IMR-90 (cell line): Measurements from ENCODE around the gene RIC8B. TPM values are rescaled to one million over a fixed set of nuclear protein-coding genes. Genes with fewer than 3 reads are reported as not detected.

ENCODE experiments used
- ATAC-seq: fragments of 200-7000 bp; cut with Tn5 transposase; 2 replicates; pipeline ENCODE4 v1.9.1; 2020; ENCODE audit warnings: low read depth, mild to moderate bottlenecking, moderate library complexity
- BruUV-seq: library from RNA; stranded (reverse); fragments of 400-500 nt; replicated peaks from 2 replicates; lab custom pipeline; 2021; lab: Mats Ljungman, UMichigan
- CTCF ChIA-PET: fragments of 300-600 bp; formaldehyde crosslinking; extraction: SDS; loops from one replicate; lab custom pipeline; 2021; ENCODE audit warnings: antibody characterized with exemption; lab: Yijun Ruan, JAX
- POLR2A ChIA-PET: fragments of 300-600 bp; sonication (Branson Sonifier 250); formaldehyde crosslinking; loops from one replicate; lab custom pipeline; 2022; ENCODE audit warnings: antibody characterized with exemption; ENCODE audit not compliant: unreplicated experiment; lab: Charles Lee
- DNase-seq: peaks from one replicate; pipeline ENCODE4 v3.0.0; 2013
- H2AFZ ChIP-seq: replicated peaks from 2 replicates; pipeline ENCODE3; 2013; ENCODE audit warnings: low read length, mild to moderate bottlenecking; ENCODE audit not compliant: poor library complexity
- H2AK5ac ChIP-seq: 2 replicates; pipeline ENCODE4 v1.6.1; 2013; ENCODE audit warnings: low read depth, low read length, inconsistent platforms
- H2AK9ac ChIP-seq: replicated peaks from 2 replicates; pipeline ENCODE3; 2013; ENCODE audit warnings: mild to moderate bottlenecking, low read depth, low read length, moderate library complexity; ENCODE audit not compliant: poor library complexity
- H2BK120ac ChIP-seq: 2 replicates; pipeline ENCODE4 v1.6.1; 2013; ENCODE audit warnings: low read depth, low read length, inconsistent platforms
- H2BK15ac ChIP-seq: 3 replicates; pipeline ENCODE4 v1.6.1; 2013; ENCODE audit warnings: low read depth, low read length, inconsistent platforms
- H2BK20ac ChIP-seq: 2 replicates; pipeline ENCODE4 v1.6.1; 2013; ENCODE audit warnings: low read depth, mild to moderate bottlenecking, inconsistent platforms, low read length, moderate library complexity
- H2BK5ac ChIP-seq: 2 replicates; pipeline ENCODE4 v1.6.1; 2013; ENCODE audit warnings: mild to moderate bottlenecking, low read depth, low read length, inconsistent platforms; ENCODE audit not compliant: poor library complexity, severe bottlenecking
- H3K14ac ChIP-seq: replicated peaks from 2 replicates; pipeline ENCODE4 v1.6.1; 2013; ENCODE audit warnings: low read depth, low read length, inconsistent platforms
- H3K18ac ChIP-seq: 2 replicates; pipeline ENCODE4 v1.6.1; 2013; ENCODE audit warnings: low read depth, low read length, control low read depth
- H3K23ac ChIP-seq: 2 replicates; pipeline ENCODE4 v1.6.1; 2013; ENCODE audit warnings: low read depth, low read length, inconsistent platforms
- H3K27ac ChIP-seq: 2 replicates; pipeline ENCODE4 v1.5.1; 2013; ENCODE audit warnings: mild to moderate bottlenecking, control low read depth, low read length; ENCODE audit not compliant: insufficient read depth
- H3K27me3 ChIP-seq: 2 replicates; pipeline ENCODE4 v1.6.1; 2013; ENCODE audit warnings: low read length; ENCODE audit not compliant: control insufficient read depth, insufficient read depth
- H3K36me3 ChIP-seq: 2 replicates; pipeline ENCODE4 v1.6.1; 2013; ENCODE audit warnings: low read length, mixed read lengths; ENCODE audit not compliant: control insufficient read depth, insufficient read depth
- H3K4ac ChIP-seq: 2 replicates; pipeline ENCODE4 v1.6.1; 2013; ENCODE audit warnings: low read depth, low read length, inconsistent platforms
- H3K4me1 ChIP-seq: 2 replicates; pipeline ENCODE4 v1.6.1; 2013; ENCODE audit warnings: low read length, mixed read lengths; ENCODE audit not compliant: control insufficient read depth, insufficient read depth
- H3K4me2 ChIP-seq: 2 replicates; pipeline ENCODE4 v1.6.1; 2013; ENCODE audit warnings: low read depth, mild to moderate bottlenecking, control low read depth, low read length, moderate library complexity
- H3K4me3 ChIP-seq: 2 replicates; pipeline ENCODE4 v1.5.1; 2013; ENCODE audit warnings: low read depth, mild to moderate bottlenecking, control low read depth, low read length, moderate library complexity; ENCODE audit not compliant: insufficient read depth
- H3K56ac ChIP-seq: 2 replicates; pipeline ENCODE4 v1.6.1; 2013; ENCODE audit warnings: low read length, inconsistent platforms; ENCODE audit not compliant: insufficient read depth; ENCODE audit errors: extremely low read depth
- H3K79me1 ChIP-seq, 2 experiments: 2 replicates each; pipeline ENCODE4 v1.6.1; 2013; ENCODE audit warnings: low read length in 2 of 2, inconsistent platforms in 1 of 2, low read depth in 1 of 2
- H3K9ac ChIP-seq: 2 replicates; pipeline ENCODE4 v1.6.1; 2013; ENCODE audit warnings: low read depth, low read length, control low read depth
- H3K9me1 ChIP-seq: 2 replicates; pipeline ENCODE4 v1.6.1; 2013; ENCODE audit warnings: low read length, inconsistent platforms; ENCODE audit not compliant: insufficient read depth
- H3K9me3 ChIP-seq: 2 replicates; pipeline ENCODE4 v1.6.1; 2013; ENCODE audit warnings: low read length; ENCODE audit not compliant: control insufficient read depth, insufficient read depth
- H4K20me1 ChIP-seq: 2 replicates; pipeline ENCODE4 v1.6.1; 2013; ENCODE audit warnings: low read length, inconsistent platforms; ENCODE audit not compliant: insufficient read depth
- H4K5ac ChIP-seq: 2 replicates; pipeline ENCODE4 v1.6.1; 2013; ENCODE audit warnings: mild to moderate bottlenecking, low read depth, low read length, control low read depth
- H4K8ac ChIP-seq, 2 experiments: 2 replicates each; pipeline ENCODE4 v1.6.1; 2013; ENCODE audit warnings: low read depth in 2 of 2, low read length in 2 of 2, control low read depth in 1 of 2, inconsistent platforms in 1 of 2
- H4K91ac ChIP-seq: 2 replicates; pipeline ENCODE4 v1.6.1; 2013; ENCODE audit warnings: low read depth, low read length, inconsistent platforms; ENCODE audit not compliant: insufficient read depth
- BHLHE40 ChIP-seq: fragments of 150-350 bp; IDR thresholded peaks from 2 replicates; pipeline ENCODE4 v1.6.1; 2016; ENCODE audit warnings: mild to moderate bottlenecking, low read depth, low read length
- CEBPB ChIP-seq: IDR thresholded peaks from 2 replicates; pipeline ENCODE4 v1.6.1; 2012; ENCODE audit warnings: low read depth, low read length, improper control_type of control experiment
- CHD1 ChIP-seq: IDR thresholded peaks from 2 replicates; pipeline ENCODE4 v1.6.1; 2012; ENCODE audit warnings: low read depth, low read length, improper control_type of control experiment
- CTCF ChIP-seq: conservative IDR thresholded peaks from 2 replicates; pipeline ENCODE4 v1.5.1; 2012; ENCODE audit warnings: mild to moderate bottlenecking, low read depth, low read length, improper control_type of control experiment
- ELK1 ChIP-seq: fragments of 150-350 bp; IDR thresholded peaks from 2 replicates; pipeline ENCODE4 v1.6.1; 2016; ENCODE audit warnings: low read depth, mild to moderate bottlenecking, low read length, moderate library complexity, borderline replicate concordance
- FOS ChIP-seq: fragments of 150-350 bp; IDR thresholded peaks from 2 replicates; pipeline ENCODE4 v1.6.1; 2016; ENCODE audit warnings: low read depth, low read length
- MAFK ChIP-seq: IDR thresholded peaks from 2 replicates; pipeline ENCODE4 v1.6.1; 2012; ENCODE audit warnings: low read depth, low read length, improper control_type of control experiment
- MAZ ChIP-seq: IDR thresholded peaks from 2 replicates; pipeline ENCODE4 v1.6.1; 2012; ENCODE audit warnings: low read depth, mild to moderate bottlenecking, low read length, improper control_type of control experiment, moderate library complexity, borderline replicate concordance
- MXI1 ChIP-seq: IDR thresholded peaks from 2 replicates; pipeline ENCODE4 v1.6.1; 2012; ENCODE audit warnings: low read depth, mild to moderate bottlenecking, low read length, moderate library complexity, borderline replicate concordance
- NFE2L2 ChIP-seq: fragments of 150-350 bp; IDR thresholded peaks from 2 replicates; pipeline ENCODE4 v1.6.1; 2016; ENCODE audit warnings: low read depth, mild to moderate bottlenecking, low read length
- POLR2A ChIP-seq: IDR thresholded peaks from 2 replicates; pipeline ENCODE4 v1.6.1; 2012; ENCODE audit warnings: mild to moderate bottlenecking, low read depth, low read length
- RAD21 ChIP-seq: IDR thresholded peaks from 2 replicates; pipeline ENCODE4 v1.6.1; 2012; ENCODE audit warnings: low read length, improper control_type of control experiment
- RCOR1 ChIP-seq: IDR thresholded peaks from 2 replicates; pipeline ENCODE4 v1.6.1; 2012; ENCODE audit warnings: mild to moderate bottlenecking, low read length, improper control_type of control experiment; ENCODE audit not compliant: insufficient replicate concordance
- RFX5 ChIP-seq: IDR thresholded peaks from 2 replicates; pipeline ENCODE4 v1.8.0; 2012; ENCODE audit warnings: low read depth, mild to moderate bottlenecking, low read length, moderate library complexity
- SMC3 ChIP-seq: fragments of 150-350 bp; IDR thresholded peaks from 2 replicates; pipeline ENCODE4 v1.6.1; 2016; ENCODE audit warnings: low read depth, mild to moderate bottlenecking, antibody characterized with exemption, low read length, moderate library complexity
- USF2 ChIP-seq: fragments of 150-350 bp; IDR thresholded peaks from 2 replicates; pipeline ENCODE4 v1.6.1; 2017; ENCODE audit warnings: mild to moderate bottlenecking, antibody characterized with exemption, low read length, low read depth
- WGBS, 2 experiments: methylation state at CpG; one replicate each; pipeline versions ENCODE4 v1.1.5 to v1.1.7; 2013; ENCODE audit warnings: missing lambda C conversion rate in 2 of 2; ENCODE audit not compliant: insufficient read length in 1 of 2; ENCODE audit errors: extremely low coverage in 2 of 2; 5-methylcytosine and 5-hydroxymethylcytosine counted together
- dilution Hi-C: fragments of 300-500 bp; cut with HindIII; formaldehyde crosslinking; loops from one replicate; pipeline ENCODE4 v1.14.3; 2018; ENCODE audit warnings: low sequenced_read_pairs; ENCODE audit not compliant: unreplicated experiment
- in situ Hi-C: fragments of 300-500 bp; cut with MboI; formaldehyde crosslinking; loops from 3 replicates; pipeline ENCODE4 v1.14.3; 2019; ENCODE audit warnings: low sequenced_read_pairs, inconsistent platforms, mixed read lengths
- intact Hi-C: fragments of 100-400 bp; cut with micrococcal nuclease; formaldehyde crosslinking; loops from 2 replicates; pipeline ENCODE4 v1.10.0; 2022
- polyA plus RNA-seq, 3 experiments: library from polyadenylated mRNA; depleted of rRNA; stranded (reverse); fragments of >200 nt; gene quantifications; 2 replicates each; pipeline ENCODE4 v1.2.3, GENCODE V29; 2012; ENCODE audit warnings: low replicate concordance in 1 of 3
- total RNA-seq: library from RNA; depleted of rRNA; stranded (reverse); fragments of >200 nt; gene quantifications from 2 replicates; pipeline ENCODE4 v1.2.3, GENCODE V29; 2012

The RIC8B gene
- total and polyA plus RNA-seq, 2 of the 4 experiments (the other 2 are of a cell fraction), result 5.5 to 19.5 TPM

- ChIA-PET CTCF (no interaction called here), POLR2A (no interaction called here)
- Histone ChIP-seq H2BK120ac (no peak overlapping the region), H3K4ac (no peak overlapping the region), H2BK15ac (no peak overlapping the region), H3K36me3 (no peaks in the 10 kb centered on the region), H3K79me1 (no peaks in the 10 kb centered on the region), H3K9me3 (no peaks in the 10 kb centered on the region), H2AK9ac (no peak overlapping the region), H3K4me2 (no peak overlapping the region), H3K9me1 (no peaks in the 10 kb centered on the region), H4K20me1 (no peaks in the 10 kb centered on the region), H4K5ac (no peak overlapping the region), H3K27me3 (peaks cover 9% of the 10 kb centered on the region), H3K14ac (no peak overlapping the region), H3K27ac (no peak overlapping the region), H4K8ac (no peak overlapping the region), H2BK5ac (no peak overlapping the region), H3K56ac (no peak overlapping the region), H2AK5ac (no peak overlapping the region), H3K18ac (no peak overlapping the region), H3K23ac (no peak overlapping the region), H2AFZ (no peak overlapping the region), H3K9ac (no peak overlapping the region), H2BK20ac (no peak overlapping the region), H4K91ac (no peak overlapping the region), H3K4me3 (no peak overlapping the region), H3K4me1 (no peaks in the 10 kb centered on the region)
- no peak for ATAC-seq
- BruUV-seq, result no TSS peak
- WGBS, 2 experiments, result no CpG with 5 or more reads among the region's 3 CpGs
- in situ Hi-C loops, result no loop called here
- intact Hi-C loops, result no loop called here
- TF ChIP-seq NFE2L2 (no peak), MXI1 (no peak), CTCF (no peak), RCOR1 (no peak), CHD1 (no peak), MAZ (no peak), POLR2A (no peak), FOS (no peak), ELK1 (no peak), CEBPB (no peak), BHLHE40 (no peak), MAFK (no peak), RFX5 (no peak), RAD21 (no peak), USF2 (no peak), SMC3 (no peak)
- dilution Hi-C loops, result no loop called here
- DNase-seq, result no peak
These were observed 26.5 kb upstream of the RIC8B start for GRCh38 chr12:106747973-106748436.
